GM23338 (cell line): ENCODE results near the gene SOHLH1. TPM values are rescaled to one million over a fixed set of nuclear protein-coding genes. Genes with fewer than 3 reads are reported as not detected.

ENCODE experiments used
- ATAC-seq: fragments of 200-7000 bp; cut with Tn5 transposase; 3 replicates; pipeline ENCODE4 v1.9.1; 2020
- DNase-seq: peaks from one replicate; pipeline ENCODE4 v3.0.0-alpha.2; 2015; ENCODE audit warnings: low spot score
- H2AFZ ChIP-seq: fragments of 200-600 bp; sonication (generic); 2 replicates; pipeline ENCODE4 v1.8.0; 2016; ENCODE audit warnings: antibody characterized with exemption, mild to moderate bottlenecking, moderate library complexity
- H3F3A ChIP-seq: fragments of 200-600 bp; sonication (generic); replicated peaks from 2 replicates; pipeline ENCODE4 v1.8.0; 2017; ENCODE audit warnings: antibody characterized with exemption, mixed run types, low read depth
- H3K27ac ChIP-seq: fragments of 200-600 bp; sonication (generic); 2 replicates; pipeline ENCODE4 v1.6.1; 2016; ENCODE audit warnings: low read depth
- H3K27me3 ChIP-seq: fragments of 200-600 bp; sonication (generic); 2 replicates; pipeline ENCODE4 v1.8.0; 2016; ENCODE audit warnings: mild to moderate bottlenecking, mixed run types, moderate library complexity; ENCODE audit not compliant: insufficient read depth
- H3K36me3 ChIP-seq: fragments of 200-600 bp; sonication (generic); 2 replicates; pipeline ENCODE4 v1.8.0; 2016; ENCODE audit warnings: mild to moderate bottlenecking; ENCODE audit not compliant: insufficient read depth
- H3K4me1 ChIP-seq: fragments of 200-600 bp; sonication (generic); 2 replicates; pipeline ENCODE4 v1.8.0; 2016; ENCODE audit warnings: mild to moderate bottlenecking, moderate library complexity; ENCODE audit not compliant: insufficient read depth
- H3K4me2 ChIP-seq: fragments of 200-600 bp; sonication (generic); 2 replicates; pipeline ENCODE4 v1.7.1; 2017; ENCODE audit warnings: mixed run types
- H3K4me3 ChIP-seq: fragments of 200-600 bp; sonication (generic); 2 replicates; pipeline ENCODE4 v1.6.1; 2016; ENCODE audit warnings: mixed run types
- H3K79me2 ChIP-seq: fragments of 200-600 bp; sonication (generic); replicated peaks from 2 replicates; pipeline ENCODE4 v1.8.0; 2017; ENCODE audit warnings: mild to moderate bottlenecking; ENCODE audit not compliant: insufficient read depth
- H3K9me2 ChIP-seq: fragments of 200-600 bp; sonication (generic); 2 replicates; pipeline ENCODE4 v1.8.0; 2017; ENCODE audit not compliant: insufficient read depth
- H4K20me1 ChIP-seq: fragments of 200-600 bp; sonication (generic); replicated peaks from 2 replicates; pipeline ENCODE4 v1.8.0; 2017; ENCODE audit warnings: mild to moderate bottlenecking; ENCODE audit not compliant: insufficient read depth
- H3K27ac Mint-ChIP-seq: 2 replicates; pipeline ENCODE4 v1.8.0; 2020; ENCODE audit warnings: inconsistent platforms, mild to moderate bottlenecking, moderate library complexity, mixed read lengths
- H3K27me3 Mint-ChIP-seq: 3 replicates; pipeline ENCODE4 v1.8.0; 2022; ENCODE audit warnings: low read depth, mild to moderate bottlenecking, moderate library complexity, mixed read lengths, inconsistent platforms; ENCODE audit not compliant: insufficient read depth, poor library complexity
- H3K36me3 Mint-ChIP-seq: 3 replicates; pipeline ENCODE4 v1.8.0; 2021; ENCODE audit warnings: low read depth, mild to moderate bottlenecking, inconsistent platforms, moderate library complexity, mixed read lengths
- H3K4me1 Mint-ChIP-seq: 3 replicates; pipeline ENCODE4 v1.8.0; 2020; ENCODE audit warnings: mild to moderate bottlenecking, inconsistent platforms, mixed read lengths
- H3K4me3 Mint-ChIP-seq: 3 replicates; pipeline ENCODE4 v1.8.0; 2021; ENCODE audit warnings: moderate library complexity, mild to moderate bottlenecking, inconsistent platforms, mixed read lengths
- H3K9me3 Mint-ChIP-seq: 3 replicates; pipeline ENCODE4 v1.8.0; 2020; ENCODE audit warnings: moderate library complexity, mild to moderate bottlenecking, inconsistent platforms, mixed read lengths
- CREB1 ChIP-seq: fragments of 250-450 bp; sonication (Bioruptor Pico); IDR thresholded peaks from 2 replicates; pipeline ENCODE4 v1.5.0; 2020; ENCODE audit warnings: low read depth, mild to moderate bottlenecking, moderate library complexity
- EZH2 ChIP-seq: fragments of 200-600 bp; sonication (generic); IDR thresholded peaks from one replicate; pipeline ENCODE4 v1.8.0; 2017; ENCODE audit warnings: antibody characterized with exemption, mild to moderate bottlenecking, low read depth; ENCODE audit not compliant: unreplicated experiment
- EZH2phosphoT487 ChIP-seq: fragments of 200-600 bp; sonication (generic); IDR thresholded peaks from one replicate; pipeline ENCODE4 v1.8.1; 2018; ENCODE audit warnings: antibody characterized with exemption; ENCODE audit not compliant: unreplicated experiment
- JUNB ChIP-seq: IDR thresholded peaks from one replicate; pipeline ENCODE4 v1.6.1; 2016; ENCODE audit warnings: antibody characterized with exemption; ENCODE audit not compliant: unreplicated experiment
- NANOG ChIP-seq: IDR thresholded peaks from 2 replicates; pipeline ENCODE4 v1.6.1; 2016; ENCODE audit warnings: antibody characterized with exemption, borderline replicate concordance
- POLR2AphosphoS5 ChIP-seq: IDR thresholded peaks from 2 replicates; pipeline ENCODE4 v1.6.1; 2016; ENCODE audit warnings: antibody characterized with exemption, low read depth
- REST ChIP-seq: IDR thresholded peaks from one replicate; pipeline ENCODE4 v1.6.1; 2018; ENCODE audit warnings: antibody characterized with exemption; ENCODE audit not compliant: unreplicated experiment
- STAT1 ChIP-seq: IDR thresholded peaks from one replicate; pipeline ENCODE4 v1.6.1; 2016; ENCODE audit warnings: antibody characterized with exemption; ENCODE audit not compliant: unreplicated experiment
- ZNF114 ChIP-seq: fragments of 250-450 bp; sonication (Bioruptor Pico); IDR thresholded peaks from 2 replicates; pipeline ENCODE4 v1.5.0; 2020; ENCODE audit warnings: mild to moderate bottlenecking, moderate library complexity
- ZNF331 ChIP-seq: fragments of 250-450 bp; sonication (Bioruptor Pico); IDR thresholded peaks from 2 replicates; pipeline ENCODE4 v1.5.0; 2020; ENCODE audit warnings: low read depth, mild to moderate bottlenecking, moderate library complexity
- polyA plus RNA-seq: library from polyadenylated mRNA; unstranded; fragments of >200 nt; fragmentation: Nextera tagmentation; extraction: Ambion mirVana; gene quantifications from 2 replicates; pipeline ENCODE4 v1.2.1, GENCODE V29; 2016
- total RNA-seq: library from RNA; depleted of rRNA; stranded (reverse); fragments of >200 nt; shearing (Covaris generic); gene quantifications from 2 replicates; pipeline ENCODE4 v1.2.3, GENCODE V29; 2014
- TF ChIP-seq, protein P1 (sequence below): IDR thresholded peaks from 2 replicates; pipeline ENCODE4 v1.6.1; 2016; ENCODE audit warnings: antibody characterized with exemption
- TF ChIP-seq, protein P2 (sequence below), 2 experiments: fragments of 200-600 bp in 1 of 2; sonication (generic) in 1 of 2; conservative IDR thresholded peaks; 2 replicates each; pipeline versions ENCODE4 v1.5.1 to v1.6.1; 2016 to 2017; ENCODE audit warnings: antibody characterized with exemption in 2 of 2, low read depth in 2 of 2, mild to moderate bottlenecking in 2 of 2, moderate library complexity in 1 of 2

SOHLH1 gene
- total and polyA plus RNA-seq, 2 experiments from 2014 or later = 0.21 TPM; not detected in 1

DNA sequence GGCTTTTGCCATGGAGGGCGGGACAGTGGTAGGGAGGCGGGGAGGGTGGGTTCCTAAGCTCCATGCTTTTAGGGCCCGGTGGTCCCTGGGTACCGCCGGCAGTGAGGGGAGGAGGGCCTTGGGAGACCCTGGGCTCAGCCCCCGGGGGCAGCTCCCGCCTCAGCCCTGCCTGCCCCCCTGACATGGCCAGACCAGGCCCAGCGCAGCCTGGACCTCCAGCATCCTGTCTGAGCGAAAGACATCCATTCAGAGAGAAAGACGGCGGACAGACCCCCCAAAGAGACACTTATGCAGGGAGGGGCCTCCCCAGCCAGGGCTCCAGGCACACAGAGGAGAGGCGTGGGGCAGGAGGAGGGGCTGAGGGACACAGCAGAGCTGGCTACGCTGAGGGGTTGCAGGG, 48.0 kb upstream of the SOHLH1 start:
- Mint-ChIP-seq H3K27ac (no peak overlapping the region), H3K9me3 (no peaks in the 10 kb centered on the region), H3K36me3 (no peaks in the 10 kb centered on the region; the same call in 2 of the 3 replicates), H3K4me3 (no peak overlapping the region), H3K27me3 (peaks cover 2% of the 10 kb centered on the region), H3K4me1 (no peaks in the 10 kb centered on the region; the same call in 2 of the 3 replicates)
- no peak overlapping the region for H3K27ac ChIP-seq
- no peaks in the 10 kb centered on the region for H3K4me1 ChIP-seq
- H4K20me1 ChIP-seq = no peaks in the 10 kb centered on the region
- H3K4me2 ChIP-seq = no peak overlapping the region
- no peaks in the 10 kb centered on the region for H3K9me2 ChIP-seq
- no peaks in the 10 kb centered on the region for H3K27me3 ChIP-seq
- ATAC-seq (no peak), DNase-seq (no peak)
- no peak overlapping the region for H3K4me3 ChIP-seq
- H2AFZ ChIP-seq = no peak overlapping the region
- no peaks in the 10 kb centered on the region for H3F3A ChIP-seq
- H3K79me2 ChIP-seq = no peaks in the 10 kb centered on the region
- no peaks in the 10 kb centered on the region for H3K36me3 ChIP-seq
- TF ChIP-seq EZH2phosphoT487 (no peak), ZNF331 (no peak), REST (no peak), STAT1 (no peak), POLR2AphosphoS5 (no peak), CREB1 (CRISPR knock-in tag) (no peak), NANOG (no peak), JUNB (no peak)
- TF ChIP-seq, protein P1, sequence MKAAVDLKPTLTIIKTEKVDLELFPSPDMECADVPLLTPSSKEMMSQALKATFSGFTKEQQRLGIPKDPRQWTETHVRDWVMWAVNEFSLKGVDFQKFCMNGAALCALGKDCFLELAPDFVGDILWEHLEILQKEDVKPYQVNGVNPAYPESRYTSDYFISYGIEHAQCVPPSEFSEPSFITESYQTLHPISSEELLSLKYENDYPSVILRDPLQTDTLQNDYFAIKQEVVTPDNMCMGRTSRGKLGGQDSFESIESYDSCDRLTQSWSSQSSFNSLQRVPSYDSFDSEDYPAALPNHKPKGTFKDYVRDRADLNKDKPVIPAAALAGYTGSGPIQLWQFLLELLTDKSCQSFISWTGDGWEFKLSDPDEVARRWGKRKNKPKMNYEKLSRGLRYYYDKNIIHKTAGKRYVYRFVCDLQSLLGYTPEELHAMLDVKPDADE = no peak
- TF ChIP-seq, protein P2, sequence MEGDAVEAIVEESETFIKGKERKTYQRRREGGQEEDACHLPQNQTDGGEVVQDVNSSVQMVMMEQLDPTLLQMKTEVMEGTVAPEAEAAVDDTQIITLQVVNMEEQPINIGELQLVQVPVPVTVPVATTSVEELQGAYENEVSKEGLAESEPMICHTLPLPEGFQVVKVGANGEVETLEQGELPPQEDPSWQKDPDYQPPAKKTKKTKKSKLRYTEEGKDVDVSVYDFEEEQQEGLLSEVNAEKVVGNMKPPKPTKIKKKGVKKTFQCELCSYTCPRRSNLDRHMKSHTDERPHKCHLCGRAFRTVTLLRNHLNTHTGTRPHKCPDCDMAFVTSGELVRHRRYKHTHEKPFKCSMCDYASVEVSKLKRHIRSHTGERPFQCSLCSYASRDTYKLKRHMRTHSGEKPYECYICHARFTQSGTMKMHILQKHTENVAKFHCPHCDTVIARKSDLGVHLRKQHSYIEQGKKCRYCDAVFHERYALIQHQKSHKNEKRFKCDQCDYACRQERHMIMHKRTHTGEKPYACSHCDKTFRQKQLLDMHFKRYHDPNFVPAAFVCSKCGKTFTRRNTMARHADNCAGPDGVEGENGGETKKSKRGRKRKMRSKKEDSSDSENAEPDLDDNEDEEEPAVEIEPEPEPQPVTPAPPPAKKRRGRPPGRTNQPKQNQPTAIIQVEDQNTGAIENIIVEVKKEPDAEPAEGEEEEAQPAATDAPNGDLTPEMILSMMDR (conservative IDR thresholded peaks at IDR 0.05; ENCODE audit: low read depth in 2 of 2) = no peak

GRCh38 chr9:135746565-135746964, 47.3 kb upstream of the SOHLH1 start:
- H4K20me1 ChIP-seq = no peaks in the 10 kb centered on the region
- no peak overlapping the region for H3K4me2 ChIP-seq
- H3K27ac ChIP-seq = no peak overlapping the region
- H2AFZ ChIP-seq = no peak overlapping the region
- H3K4me3 ChIP-seq = no peak overlapping the region
- H3K36me3 Mint-ChIP-seq = no peaks in the 10 kb centered on the region; the same call in 2 of the 3 replicates
- no peaks in the 10 kb centered on the region for H3K27me3 ChIP-seq
- H3K9me2 ChIP-seq = no peaks in the 10 kb centered on the region
- DNase-seq (no peak), ATAC-seq (no peak)
- H3K4me1 ChIP-seq = no peaks in the 10 kb centered on the region
- no peak overlapping the region for H3K27ac Mint-ChIP-seq
- no peaks in the 10 kb centered on the region for H3F3A ChIP-seq
- H3K36me3 ChIP-seq = no peaks in the 10 kb centered on the region
- no peaks in the 10 kb centered on the region for H3K27me3 Mint-ChIP-seq
- H3K4me1 Mint-ChIP-seq = no peaks in the 10 kb centered on the region
- no peaks in the 10 kb centered on the region for H3K79me2 ChIP-seq
- H3K9me3 Mint-ChIP-seq = no peaks in the 10 kb centered on the region
- H3K4me3 Mint-ChIP-seq = no peak overlapping the region
- TF ChIP-seq REST (no peak), CREB1 (CRISPR knock-in tag) (no peak), EZH2 (no peak), ZNF114 (CRISPR knock-in tag) (no peak), JUNB (no peak), EZH2phosphoT487 (no peak), NANOG (no peak), POLR2AphosphoS5 (no peak), STAT1 (no peak)
- TF ChIP-seq, protein P1 = no peak
